G401 (cell line): ENCODE results near the gene FGF12. TPM values are rescaled to one million over a fixed set of nuclear protein-coding genes. Genes with fewer than 3 reads are reported as not detected.

ENCODE experiments used
- DNase-seq: peaks from one replicate; pipeline ENCODE4 v3.0.0-alpha.2; 2015; ENCODE audit warnings: low spot score
- in situ Hi-C: cut with HindIII; loops from 2 replicates; pipeline ENCODE4 v1.10.0; 2016; ENCODE audit warnings: low sequenced_read_pairs, mixed read lengths
- total RNA-seq: library from RNA; depleted of rRNA; stranded (reverse); fragments of >200 nt; shearing (Covaris generic); gene quantifications from 2 replicates; pipeline ENCODE4 v1.2.3, GENCODE V29; 2014

The FGF12 gene
- total RNA-seq, 1 experiment from 2014 or later: not detected

- in situ Hi-C loops: no loop called here
- DNase-seq: no peak
These were observed 334.4 kb downstream of the FGF12 start for GRCh38 chr3:192392986-192393385.

GRCh38 chr3:192382861-192383260 lies 344.5 kb downstream of the FGF12 start:
- no peak for DNase-seq
- in situ Hi-C loops: no loop called here

GRCh38 chr3:192373586-192373985 lies 353.8 kb downstream of the FGF12 start:
- in situ Hi-C loops: no loop called here
- peak; percentile 32 for DNase-seq

- DNase-seq: peak; percentile 50
- in situ Hi-C loops: no loop called here
These were observed 354.3 kb downstream of the FGF12 start for GRCh38 chr3:192373032-192373431.

- in situ Hi-C loops: no loop called here
- DNase-seq: peak; percentile 80
These were observed 354.7 kb downstream of the FGF12 start for GRCh38 chr3:192372616-192373015.

- peak; percentile 92 for DNase-seq
- in situ Hi-C loops: no loop called here
These were observed 355.4 kb downstream of the FGF12 start for GRCh38 chr3:192371870-192372400.

GRCh38 chr3:192367616-192368015 lies 359.7 kb downstream of the FGF12 start:
- DNase-seq: no peak
- in situ Hi-C loops: no loop called here

GRCh38 chr3:192366916-192367315 lies 360.4 kb downstream of the FGF12 start:
- peak; percentile 63 for DNase-seq
- in situ Hi-C loops: no loop called here

GRCh38 chr3:192365571-192365970 lies 361.8 kb downstream of the FGF12 start:
- no peak for DNase-seq
- in situ Hi-C loops: no loop called here

- in situ Hi-C loops: no loop called here
- DNase-seq: peak; percentile 90
These were observed 363.0 kb downstream of the FGF12 start for GRCh38 chr3:192364316-192364715.

- in situ Hi-C loops: no loop called here
- no peak for DNase-seq
These were observed 372.7 kb downstream of the FGF12 start for GRCh38 chr3:192354687-192355086.

GRCh38 chr3:192352142-192352541 lies 375.2 kb downstream of the FGF12 start:
- in situ Hi-C loops: no loop called here
- DNase-seq: no peak

- in situ Hi-C loops: no loop called here
- no peak for DNase-seq
These were observed 375.9 kb downstream of the FGF12 start for GRCh38 chr3:192351441-192351840.

GRCh38 chr3:192340031-192340430 lies 387.3 kb downstream of the FGF12 start:
- in situ Hi-C loops: no loop called here
- DNase-seq: peak; percentile 12

GRCh38 chr3:192339214-192339613 lies 388.1 kb downstream of the FGF12 start:
- peak; percentile 90 for DNase-seq

GRCh38 chr3:192336286-192336685 lies 391.1 kb downstream of the FGF12 start:
- no peak for DNase-seq
- in situ Hi-C loops: no loop called here

More at GRCh38 chr3:192339214-192339613, 388.1 kb downstream of the FGF12 start:
- in situ Hi-C loops: no loop called here

- no peak for DNase-seq
- in situ Hi-C loops: no loop called here
These were observed 394.7 kb downstream of the FGF12 start for GRCh38 chr3:192332386-192333291.

GRCh38 chr3:192331749-192332385 lies 395.5 kb downstream of the FGF12 start:
- in situ Hi-C loops: no loop called here

GRCh38 chr3:192326656-192327055 lies 400.7 kb downstream of the FGF12 start:
- no peak for DNase-seq
- in situ Hi-C loops: no loop called here

More at GRCh38 chr3:192331749-192332385, 395.5 kb downstream of the FGF12 start:
- no peak for DNase-seq

GRCh38 chr3:192317564-192317963 lies 409.8 kb downstream of the FGF12 start:
- in situ Hi-C loops: no loop called here

More at GRCh38 chr3:192317564-192317963, 409.8 kb downstream of the FGF12 start:
- no peak for DNase-seq
